Stimulated activated CD4-positive, alpha-beta T cell treated with anti-CD3 and anti-CD28 coated beads, TNF-alpha, amount 100 ng/mL, for 48 hours (primary cell): ENCODE data around the gene SCFD2.
"Not testable (repeated sequence)": the region's sequence is repeated elsewhere in the genome, so short reads cannot be mapped to it uniquely, and the experiment has no call there.

Experiments
- DNase-seq, 3 donors: peaks; one replicate each; pipeline ENCODE4 v3.0.0-alpha.2; 2020; ENCODE audit warnings: low read depth in 3 of 3

Gene SCFD2

DNA sequence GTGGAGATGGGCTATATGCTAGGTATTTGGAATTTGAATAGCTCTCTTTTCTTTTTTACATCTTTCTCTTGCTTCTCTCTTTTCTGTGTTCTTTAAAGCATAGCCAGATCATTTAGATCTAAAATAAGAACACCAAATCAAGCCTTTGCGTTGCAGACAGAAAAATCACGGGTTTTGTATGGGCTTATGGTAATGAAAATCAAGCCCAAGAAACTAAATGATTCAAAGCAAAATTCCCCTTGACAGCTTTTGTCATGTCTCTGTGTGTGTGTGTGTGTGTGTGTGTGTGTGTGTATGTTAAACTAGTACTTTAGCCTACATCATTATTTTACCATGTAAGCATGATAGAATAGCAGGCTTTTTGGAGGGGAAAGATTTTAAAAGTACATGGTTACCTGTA, 505.5 kb downstream of the SCFD2 start:
- DNase-seq = no peak

- no peak for DNase-seq
Measured at GRCh38 chr4:52856801-52857200, 509.1 kb downstream of the SCFD2 start.

DNA sequence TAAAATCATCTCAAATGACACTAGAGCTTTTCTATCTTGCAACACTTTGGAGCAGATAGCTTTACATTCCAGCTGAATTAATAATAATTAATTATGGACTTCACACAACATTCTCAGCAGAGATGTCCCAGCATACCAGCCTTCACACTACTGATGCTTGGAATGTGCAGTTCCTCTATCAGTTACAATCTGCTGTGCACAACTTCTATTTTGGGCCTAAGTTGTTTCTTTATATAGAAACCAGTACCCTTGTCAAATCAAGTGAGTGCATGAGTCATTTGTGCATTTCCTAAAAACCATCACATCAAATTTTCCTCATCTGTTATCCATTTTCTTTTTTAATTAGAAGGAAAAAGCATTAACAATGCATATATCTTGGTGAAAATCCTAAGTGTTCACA, 512.5 kb downstream of the SCFD2 start:
- DNase-seq = no peak

GRCh38 chr4:52852711-52853110, 513.1 kb downstream of the SCFD2 start:
- no peak for DNase-seq

DNA sequence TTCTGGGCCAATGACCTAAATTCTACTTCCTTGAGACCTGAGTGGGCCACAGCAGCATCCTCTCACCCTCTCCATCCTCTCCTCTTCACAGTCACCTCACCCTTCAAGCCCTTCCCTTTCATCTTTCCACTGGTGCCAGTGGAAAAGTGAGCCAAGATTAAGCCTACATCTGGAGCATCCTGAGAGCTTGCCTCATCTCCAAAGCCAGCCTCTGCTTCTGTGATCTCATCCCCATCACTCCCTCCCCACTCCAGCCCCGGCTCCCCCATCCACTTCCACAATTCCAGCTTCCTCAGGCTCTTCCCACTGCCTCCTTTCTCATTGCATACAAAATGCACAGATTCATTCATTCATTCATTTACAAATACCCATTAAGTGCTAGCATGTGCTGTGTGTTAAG, 513.8 kb downstream of the SCFD2 start:
- no peak for DNase-seq

GRCh38 chr4:52850406-52851124, 515.3 kb downstream of the SCFD2 start:
- DNase-seq = no peak

GRCh38 chr4:52848254-52848653, 517.6 kb downstream of the SCFD2 start:
- DNase-seq = no peak

DNA sequence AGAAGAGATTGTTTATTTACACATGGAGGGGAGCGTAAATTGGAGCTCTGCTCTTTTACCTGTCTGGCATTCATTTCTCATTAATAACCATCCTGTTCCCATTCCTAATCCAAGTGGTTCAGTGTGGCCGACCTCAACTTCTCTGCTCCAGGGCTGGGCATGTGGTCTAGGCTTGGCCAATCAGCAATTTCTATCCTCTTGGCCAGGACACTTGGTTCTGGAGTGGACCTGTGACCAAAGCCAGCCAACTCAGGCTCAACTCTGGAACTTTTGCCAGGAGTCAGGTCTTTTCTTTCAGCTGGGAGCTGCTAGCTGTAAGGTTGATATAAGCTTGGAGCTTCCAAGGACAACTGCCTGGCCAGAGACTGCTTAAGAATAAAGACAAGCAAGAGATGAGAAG, 519.4 kb downstream of the SCFD2 start:
- DNase-seq = no peak

DNA sequence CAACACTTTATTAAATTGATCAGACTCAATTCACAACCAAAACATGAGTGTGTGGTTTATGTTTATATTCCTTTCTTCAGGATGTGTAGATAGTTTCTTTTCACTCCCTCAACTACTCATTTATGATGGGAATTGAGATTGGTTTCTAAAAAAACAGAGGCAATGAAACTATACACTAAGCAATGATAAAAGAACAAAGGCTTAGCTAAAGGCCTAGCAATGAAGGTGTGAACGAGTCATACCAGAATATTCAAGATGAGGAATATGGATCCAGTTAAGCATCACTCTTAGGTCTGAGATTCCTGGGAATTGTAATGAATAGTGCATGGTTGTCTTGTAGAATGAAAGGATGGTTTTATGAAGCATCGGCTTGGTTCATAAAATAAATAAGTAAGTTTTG, 521.3 kb downstream of the SCFD2 start:
- DNase-seq = no peak

DNA sequence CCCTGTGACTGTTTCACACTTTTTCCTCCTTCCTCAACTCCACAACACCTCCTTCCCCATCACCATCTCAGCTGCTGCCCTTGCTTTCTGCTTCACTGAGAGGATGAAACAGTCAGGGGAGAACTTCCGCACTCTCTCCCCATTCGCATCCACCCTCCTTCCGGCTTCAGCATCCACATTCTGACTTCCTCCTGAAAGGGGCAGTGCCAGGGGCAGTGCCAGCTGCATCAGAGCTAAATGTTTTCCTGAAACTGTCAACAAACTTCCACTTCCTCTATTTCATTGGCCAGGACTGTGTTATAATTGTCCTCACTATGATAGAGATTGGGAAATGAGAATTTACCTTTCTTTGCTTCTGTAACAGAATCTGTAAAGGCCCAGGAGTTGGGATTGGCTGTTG, 521.9 kb downstream of the SCFD2 start:
- no peak for DNase-seq

DNA sequence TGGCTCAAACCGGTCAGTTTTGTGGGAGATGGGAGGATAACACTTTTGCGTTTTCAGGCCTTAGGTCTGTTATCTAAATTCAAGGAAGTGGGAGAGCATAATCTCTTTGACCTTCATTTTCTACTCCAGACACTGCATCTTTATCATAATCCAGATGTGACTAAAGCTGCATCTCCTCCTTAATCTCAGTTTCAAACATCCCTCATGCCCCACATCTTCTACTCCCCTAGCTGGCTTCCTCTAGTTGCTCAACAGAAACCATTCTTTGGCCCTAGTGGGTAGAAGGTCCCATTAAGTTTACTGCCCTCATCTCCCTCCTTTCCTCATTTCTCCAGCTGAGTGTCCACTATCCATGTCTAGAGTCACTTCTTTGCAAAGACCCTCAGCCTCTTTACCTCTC, 522.5 kb downstream of the SCFD2 start:
- no peak for DNase-seq

GRCh38 chr4:52842792-52843191, 523.1 kb downstream of the SCFD2 start:
- no peak for DNase-seq

- DNase-seq = no peak
Measured at GRCh38 chr4:52841682-52842456, 524.0 kb downstream of the SCFD2 start.

- no peak for DNase-seq
Measured at GRCh38 chr4:52840531-52841370, 525.1 kb downstream of the SCFD2 start.

- no peak for DNase-seq
Measured at GRCh38 chr4:52838729-52839586, 526.9 kb downstream of the SCFD2 start.

DNA sequence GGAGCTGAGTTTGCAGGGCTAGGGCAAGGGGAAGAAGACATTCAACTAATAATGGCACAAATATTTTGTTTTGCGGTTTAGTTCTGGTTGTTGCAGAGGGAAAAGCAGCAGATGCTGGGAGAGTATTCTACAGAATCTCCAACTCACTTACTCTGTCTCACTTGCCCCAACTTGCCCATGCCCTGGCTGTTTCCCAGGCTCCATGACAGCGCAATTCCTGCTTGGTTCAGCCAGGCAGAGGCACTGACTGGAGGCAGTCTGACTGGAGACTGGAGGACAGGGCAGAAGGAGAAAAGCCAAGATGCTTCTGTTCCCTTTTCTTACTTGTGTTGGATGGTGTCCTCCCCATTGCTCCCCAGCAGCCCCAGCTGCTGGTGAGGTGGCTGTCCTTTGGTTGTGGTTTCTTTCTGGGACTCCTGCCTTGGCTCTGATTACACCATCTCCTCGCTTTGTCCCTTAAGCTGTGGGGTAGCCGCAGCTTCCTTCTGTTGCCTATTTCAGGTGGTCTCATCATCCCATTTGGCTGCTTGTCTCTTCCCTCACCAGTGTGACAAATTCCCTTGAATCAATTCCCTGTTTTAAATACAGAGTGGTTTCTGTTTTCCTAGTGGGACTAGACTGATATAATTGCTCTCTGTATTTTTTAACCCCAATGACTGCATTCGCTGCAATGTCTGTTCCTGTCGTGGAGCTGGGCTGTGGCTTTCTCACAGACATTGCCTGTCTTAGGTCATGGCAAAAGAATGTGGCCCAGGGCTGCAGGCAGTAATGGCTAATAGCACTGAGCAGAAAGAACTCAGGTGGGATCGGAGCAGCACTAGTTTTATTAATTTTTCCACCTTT, 527.9 kb downstream of the SCFD2 start:
- DNase-seq = no peak

- no peak for DNase-seq
Measured at GRCh38 chr4:52836678-52837077, 529.2 kb downstream of the SCFD2 start.

- no peak for DNase-seq
Measured at GRCh38 chr4:52836120-52836519, 529.7 kb downstream of the SCFD2 start.

GRCh38 chr4:52834641-52835456, 531.0 kb downstream of the SCFD2 start:
- not testable (repeated sequence) for DNase-seq
